HG03558 (cell line): ENCODE measurements around the gene CREB5.

Source experiments
- ATAC-seq: cut with Tn5 transposase; IDR thresholded peaks from one replicate; pipeline ENCODE4 v1.9.1; 2021; ENCODE audit warnings: moderate number of reproducible peaks; ENCODE audit not compliant: unreplicated experiment; ENCODE audit errors: extremely low read depth

CREB5 gene

DNA sequence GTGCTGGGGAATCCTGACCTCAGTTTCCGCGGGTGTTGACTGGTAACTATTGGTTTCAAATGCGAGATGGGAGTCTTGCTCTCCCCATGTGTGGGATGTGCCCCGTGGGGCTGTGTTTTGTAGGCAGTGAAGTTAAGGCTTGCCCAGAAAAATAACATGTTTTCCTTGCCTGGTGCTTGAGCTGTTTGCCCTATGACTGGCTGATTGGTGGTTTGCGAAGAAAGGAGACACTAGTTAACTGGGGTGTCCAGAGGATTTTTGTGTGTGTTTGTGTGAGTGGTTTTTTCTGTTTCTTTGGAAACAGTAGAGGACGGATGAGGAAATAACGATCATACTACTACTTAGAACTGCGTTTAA, 61.9 kb downstream of the CREB5 start:
- no peak for ATAC-seq

DNA sequence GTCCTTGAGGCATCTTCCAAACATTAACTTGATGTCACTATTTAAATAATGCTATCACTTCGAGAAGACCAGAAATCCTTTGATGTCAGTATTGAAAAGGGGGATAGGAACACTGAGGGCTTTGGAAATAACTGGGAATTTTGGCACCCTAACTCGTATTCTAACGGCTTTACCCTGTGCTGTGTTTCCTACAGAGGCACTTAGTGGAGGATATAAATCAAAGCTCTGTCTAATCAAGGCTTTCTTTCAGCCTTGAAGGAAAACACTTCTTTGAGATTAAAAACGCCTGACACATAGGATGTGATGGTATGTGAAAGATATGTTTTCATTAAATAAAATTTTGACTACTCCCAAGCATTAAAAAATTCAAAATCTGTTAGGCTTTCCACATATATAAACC, 62.3 kb downstream of the CREB5 start:
- ATAC-seq, result no peak

DNA sequence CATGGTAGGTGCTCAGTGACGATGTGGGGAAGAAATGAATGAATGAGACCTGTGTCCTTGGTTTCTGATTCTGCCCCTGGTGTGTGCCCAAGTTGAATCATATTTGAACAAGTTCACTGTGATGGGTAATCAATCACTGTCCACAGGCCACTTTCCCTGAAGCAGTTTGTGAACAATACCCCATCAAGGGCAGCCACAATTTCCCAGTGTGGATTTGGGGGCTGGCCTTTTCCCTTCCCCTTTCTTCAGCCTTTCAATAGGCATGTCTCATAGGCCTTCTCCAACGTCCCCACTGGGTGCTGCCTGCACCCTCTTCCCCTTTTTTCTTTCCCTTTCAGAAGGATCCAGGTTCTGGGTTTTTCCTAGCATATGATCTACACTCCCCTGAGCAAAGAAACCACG, 64.7 kb downstream of the CREB5 start:
- ATAC-seq, result no peak

DNA sequence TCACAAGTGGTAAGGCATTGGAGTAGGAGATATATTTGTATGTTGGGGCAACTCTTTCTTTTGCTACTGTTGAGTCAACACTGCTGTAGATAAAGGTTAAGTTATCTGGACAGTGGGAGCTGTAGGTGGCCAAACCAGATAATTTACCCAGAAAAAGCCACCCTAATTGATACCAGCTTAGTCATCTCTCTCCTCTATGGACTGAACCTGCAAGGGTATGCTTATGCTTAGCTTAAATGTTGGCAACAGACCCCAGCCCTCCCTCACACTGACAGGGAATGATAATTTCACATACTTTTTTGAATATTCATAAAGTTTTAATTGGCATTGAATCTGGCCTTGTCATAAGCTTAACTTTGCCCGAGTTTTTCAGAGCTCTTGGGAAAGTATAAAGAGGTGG, 66.3 kb downstream of the CREB5 start:
- no peak for ATAC-seq

DNA sequence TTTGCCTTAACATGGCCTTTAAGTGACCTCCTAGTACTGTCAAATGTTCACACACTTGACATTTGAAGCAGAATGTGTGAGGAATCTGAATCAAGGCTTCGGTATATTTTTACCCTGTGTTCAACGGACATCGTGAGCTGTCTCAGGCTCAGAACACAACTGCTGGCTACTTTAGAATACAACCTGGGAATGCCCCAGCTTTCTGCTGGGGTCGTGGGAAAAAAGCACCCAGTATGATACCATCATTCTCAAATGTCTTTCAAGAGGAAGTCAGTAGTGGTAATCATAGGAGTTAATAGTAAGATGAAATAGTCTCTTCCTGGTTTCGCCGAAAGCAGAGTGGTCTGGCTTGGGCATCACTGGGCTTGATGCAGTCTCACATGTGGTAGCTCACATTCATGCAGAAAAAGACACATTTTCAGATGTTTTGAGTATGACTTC, 67.2 kb downstream of the CREB5 start:
- ATAC-seq, result peak; percentile 56

DNA sequence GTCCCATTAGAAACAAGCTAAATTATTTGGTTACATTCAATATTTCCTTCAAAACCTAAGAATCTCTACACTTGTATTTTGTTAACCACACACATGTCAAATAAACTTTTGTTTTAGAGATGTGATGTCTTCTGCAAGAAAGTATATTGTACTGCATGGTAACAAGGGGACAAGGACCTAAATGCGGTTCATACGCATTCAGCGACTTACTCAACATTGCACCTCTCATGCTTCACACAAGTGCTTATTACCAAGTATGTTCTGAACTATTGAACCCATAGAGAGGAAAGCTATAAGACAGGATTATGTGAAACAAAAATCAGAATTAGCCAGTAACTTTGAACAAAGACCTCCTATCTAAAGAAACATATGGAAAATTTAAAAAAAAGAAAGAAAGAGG, 68.3 kb downstream of the CREB5 start:
- ATAC-seq, result no peak

DNA sequence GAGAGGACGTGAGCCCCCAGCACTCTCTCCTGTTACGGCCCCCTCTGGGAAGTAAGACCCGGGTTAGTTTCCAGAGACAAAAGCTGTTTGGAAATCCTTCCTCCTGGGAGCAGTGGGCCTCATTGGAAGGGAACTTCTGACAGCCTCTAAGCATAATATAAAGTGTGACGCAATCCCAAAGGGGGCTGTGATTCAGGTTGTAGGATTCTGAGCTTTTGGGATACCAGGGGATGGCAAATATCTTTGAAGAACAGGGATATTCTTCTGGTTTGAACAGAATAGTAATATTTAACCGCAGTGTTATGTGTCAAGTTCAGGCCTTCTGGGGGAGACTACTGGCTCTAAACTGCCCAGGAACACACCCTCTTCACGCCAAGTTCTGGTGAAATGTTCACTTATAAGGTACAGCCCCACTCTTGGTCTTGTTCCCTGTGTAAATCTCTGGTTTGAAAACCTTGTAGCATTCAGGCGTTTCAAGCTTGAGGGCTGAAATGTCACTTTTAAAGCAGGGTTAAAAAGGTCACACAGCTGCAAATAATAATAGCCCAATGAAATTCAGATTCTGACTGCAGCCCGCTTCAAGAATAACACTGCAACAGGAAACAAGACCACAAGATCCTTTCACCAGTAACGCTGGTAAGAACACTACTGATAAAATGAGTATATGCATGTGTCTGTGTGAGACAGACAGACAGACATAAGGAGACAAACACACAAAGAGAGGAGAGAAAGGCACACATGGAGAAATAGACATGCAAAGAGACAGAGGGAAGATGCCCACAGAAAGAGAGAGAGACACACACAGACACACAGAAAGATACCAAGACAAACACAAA, 69.0 kb downstream of the CREB5 start:
- ATAC-seq, result peak; percentile 49

DNA sequence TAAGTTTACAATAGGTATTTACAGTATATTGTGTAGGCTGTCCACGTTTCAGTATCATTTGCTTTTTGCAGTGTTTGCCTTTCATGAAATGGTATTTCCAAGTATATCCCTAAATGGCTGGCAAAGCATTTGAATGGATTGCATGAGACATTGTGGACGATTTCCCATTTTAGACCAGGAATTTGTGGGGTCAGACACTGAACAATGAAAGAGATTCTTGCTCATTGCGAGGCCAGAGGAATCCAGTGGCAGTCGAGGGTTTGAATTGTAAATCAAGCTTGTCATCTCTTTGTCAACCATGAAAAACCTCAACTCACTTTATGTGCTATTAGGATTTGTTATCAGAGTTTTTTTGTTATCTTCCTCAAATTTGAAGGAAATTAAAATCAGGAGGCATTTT, 70.8 kb downstream of the CREB5 start:
- ATAC-seq, result no peak

DNA sequence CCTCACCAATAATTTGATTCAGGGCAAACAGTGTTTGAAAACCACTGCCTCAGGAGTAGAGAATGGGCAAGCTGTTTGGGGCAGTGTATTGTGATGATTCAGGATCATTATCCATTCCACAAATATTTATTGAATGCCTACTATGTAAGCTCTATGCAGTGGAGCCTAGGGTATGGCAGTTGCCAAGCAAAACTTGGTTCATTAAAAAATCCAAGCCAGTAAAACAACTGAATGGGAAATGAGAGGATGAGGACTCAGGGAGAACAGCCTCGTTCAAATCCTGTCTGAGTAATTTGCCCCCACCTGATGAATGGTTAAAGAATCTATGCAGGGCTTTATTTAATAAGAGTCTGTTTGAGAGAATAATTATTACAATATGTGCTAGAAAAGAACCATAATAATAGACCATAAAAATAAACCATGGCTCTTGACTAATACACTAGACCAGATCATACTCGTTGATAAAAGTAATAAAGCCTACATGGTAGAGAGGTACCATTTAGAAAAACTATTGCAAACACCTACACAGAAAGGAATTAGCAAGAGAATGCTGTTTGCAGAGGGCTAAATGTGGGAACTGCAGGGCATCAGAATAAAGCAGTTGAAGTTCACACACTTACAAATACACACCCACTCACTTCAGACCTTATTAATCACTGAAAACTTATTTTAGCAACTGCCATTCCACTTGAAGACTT, 71.7 kb downstream of the CREB5 start:
- no peak for ATAC-seq

DNA sequence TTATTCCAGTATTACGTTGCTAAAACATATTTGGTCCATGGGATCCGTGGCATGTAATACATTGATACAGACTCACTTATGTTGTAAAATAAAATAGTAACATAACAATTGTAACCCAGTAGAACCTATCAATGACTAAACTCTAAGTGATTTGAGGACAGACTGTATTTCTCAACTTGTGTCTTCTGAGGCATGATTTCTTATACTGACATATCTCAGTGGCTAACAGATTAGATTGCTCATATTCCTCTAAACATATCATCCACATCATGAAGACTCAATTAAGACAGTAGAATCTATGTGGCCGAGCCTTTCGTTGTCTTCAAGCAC, 72.3 kb downstream of the CREB5 start:
- ATAC-seq, result no peak

DNA sequence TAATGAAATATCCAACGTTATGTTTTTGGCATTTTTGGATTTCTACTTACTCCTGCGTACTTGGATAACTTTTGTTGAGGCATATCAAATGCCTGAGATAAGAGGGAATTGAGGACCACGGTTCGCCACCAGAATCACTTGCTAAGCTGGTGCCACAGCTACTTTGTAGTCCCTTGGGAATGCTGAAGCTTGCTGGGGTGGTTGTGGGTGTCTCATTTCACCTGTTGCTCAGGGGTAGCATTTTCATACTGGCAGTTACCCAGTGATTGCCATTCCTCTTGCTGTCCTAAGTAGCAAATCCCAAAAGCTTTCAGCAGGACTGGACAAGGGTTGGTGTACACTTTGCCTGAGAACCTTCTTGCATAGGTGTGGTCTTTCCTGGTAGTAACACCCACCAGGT, 75.2 kb downstream of the CREB5 start:
- ATAC-seq, result no peak

DNA sequence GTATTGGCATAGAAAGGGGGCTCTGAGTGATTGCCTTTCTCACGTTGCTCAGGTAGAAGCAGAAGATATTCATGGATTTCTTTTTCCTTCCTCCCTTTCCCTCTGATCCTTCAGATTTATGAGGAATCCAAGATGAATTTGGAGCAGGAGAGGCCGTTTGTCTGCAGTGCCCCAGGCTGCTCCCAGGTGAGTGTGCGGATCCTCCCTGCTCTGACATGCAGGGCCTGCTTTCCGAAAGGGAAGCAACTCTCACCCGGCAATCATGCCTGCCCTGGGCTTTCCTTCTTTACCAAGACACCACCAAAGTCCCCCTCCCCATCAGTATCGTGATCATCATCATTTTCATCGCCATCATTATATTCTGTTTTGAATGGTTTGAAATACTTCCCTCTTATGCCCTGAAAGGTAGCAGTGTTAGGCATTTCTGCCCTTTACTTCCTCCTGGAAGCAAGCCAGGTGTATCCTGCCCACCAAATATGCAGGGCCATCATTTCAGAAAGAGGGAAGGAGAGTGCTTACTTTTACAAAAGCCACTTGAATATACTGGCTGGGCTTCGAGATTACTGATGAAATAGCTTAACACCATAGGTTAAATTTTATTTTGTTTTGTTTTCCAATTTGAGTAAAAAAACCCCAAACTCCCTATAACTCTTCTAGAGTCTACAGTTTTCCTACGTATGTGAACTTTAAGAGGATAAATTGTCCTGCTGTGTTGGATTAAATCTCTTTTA, 75.9 kb downstream of the CREB5 start:
- ATAC-seq, result no peak

DNA sequence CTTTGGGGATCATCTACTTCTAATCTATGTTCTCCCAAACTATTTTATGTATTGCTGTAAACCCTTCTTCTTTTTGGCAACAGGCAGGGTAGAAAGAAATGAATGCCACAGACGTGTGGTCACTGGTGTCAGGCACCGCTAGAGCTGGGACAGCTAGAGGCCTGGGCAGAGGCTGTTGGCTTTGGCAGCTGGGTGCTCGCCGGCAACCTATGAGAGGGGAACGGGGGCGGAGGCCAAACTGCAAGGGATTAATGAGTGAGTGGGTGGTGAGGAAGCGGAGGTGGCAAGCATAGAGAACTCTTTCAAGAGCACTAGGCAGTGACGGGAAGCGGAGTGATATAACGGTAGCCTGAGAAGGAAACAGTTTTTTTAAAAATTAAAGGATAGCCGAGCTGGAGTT, 78.5 kb downstream of the CREB5 start:
- no peak for ATAC-seq

DNA sequence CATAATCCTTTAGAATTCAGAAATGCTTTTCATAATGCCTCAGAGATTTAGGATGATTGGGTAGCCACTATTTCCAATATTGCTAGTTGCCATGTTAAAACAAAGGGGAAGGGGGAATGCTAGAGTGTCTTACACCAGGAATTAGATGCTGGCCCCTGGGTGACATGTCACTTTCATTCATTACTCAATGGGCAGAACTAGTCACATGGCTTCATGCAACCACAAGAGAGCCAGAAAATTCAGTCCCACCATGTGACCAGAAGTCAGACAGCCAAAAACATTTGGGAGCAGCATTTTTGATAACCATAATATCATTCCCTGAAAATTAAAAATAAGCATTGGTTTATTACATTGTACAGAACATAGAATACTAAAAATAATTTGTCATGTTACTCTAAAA, 81.2 kb downstream of the CREB5 start:
- no peak for ATAC-seq

DNA sequence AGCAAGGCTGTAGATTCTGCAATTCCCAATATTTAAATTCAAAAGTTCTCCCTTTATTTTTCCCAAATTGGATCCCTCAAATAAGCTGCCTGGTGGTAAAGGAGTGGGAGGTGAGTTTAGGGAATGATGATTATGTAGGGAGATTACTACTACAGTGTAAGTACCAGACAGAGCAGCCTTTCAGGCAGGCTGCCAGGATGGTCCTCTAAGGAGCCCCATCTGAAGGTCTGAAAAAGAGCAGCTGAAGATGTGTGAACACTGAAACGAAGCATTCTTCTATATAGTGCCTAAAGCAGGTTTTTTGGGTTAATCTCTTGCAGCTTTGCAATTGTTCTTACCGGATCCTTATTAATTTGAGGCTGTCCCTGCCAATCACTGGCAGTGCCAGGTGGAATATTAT, 84.7 kb downstream of the CREB5 start:
- ATAC-seq, result no peak

DNA sequence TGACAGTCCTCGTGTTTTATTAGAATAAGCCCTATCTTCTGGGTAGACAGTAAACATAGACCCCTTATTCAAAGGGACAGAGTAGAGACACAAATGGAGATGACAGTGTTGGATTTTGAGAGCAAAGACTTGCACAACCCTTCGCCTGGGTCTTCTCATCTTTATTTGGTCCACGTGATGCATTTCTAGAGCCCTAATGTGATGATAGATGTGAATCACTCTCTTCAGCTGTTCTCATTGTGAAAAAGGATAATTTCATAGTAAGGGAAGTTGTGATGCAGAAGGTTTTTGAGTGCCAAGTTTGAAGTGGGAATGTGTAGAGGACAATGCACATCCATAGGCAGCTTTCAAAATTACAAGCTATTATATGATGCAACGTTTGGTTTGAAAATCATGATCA, 86.3 kb downstream of the CREB5 start:
- ATAC-seq, result no peak

DNA sequence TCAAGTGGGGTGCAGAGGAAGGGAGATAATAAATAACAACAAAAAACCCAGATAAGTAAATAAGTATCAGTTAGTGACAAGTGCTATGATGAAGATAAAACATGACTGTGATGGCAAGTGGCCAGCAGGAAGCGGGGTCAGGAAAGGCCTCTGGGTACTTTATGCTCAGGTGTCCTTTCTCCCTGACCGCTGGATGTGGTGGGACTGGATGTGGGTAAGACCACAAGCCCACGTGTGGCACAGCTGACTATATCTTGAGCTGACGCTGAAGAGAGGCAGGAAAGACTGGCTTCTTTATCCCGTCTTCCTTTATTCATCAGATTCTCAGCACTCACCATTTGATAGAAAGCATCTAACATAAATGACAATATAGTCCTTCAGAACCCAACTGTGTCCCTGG, 87.8 kb downstream of the CREB5 start:
- no peak for ATAC-seq

DNA sequence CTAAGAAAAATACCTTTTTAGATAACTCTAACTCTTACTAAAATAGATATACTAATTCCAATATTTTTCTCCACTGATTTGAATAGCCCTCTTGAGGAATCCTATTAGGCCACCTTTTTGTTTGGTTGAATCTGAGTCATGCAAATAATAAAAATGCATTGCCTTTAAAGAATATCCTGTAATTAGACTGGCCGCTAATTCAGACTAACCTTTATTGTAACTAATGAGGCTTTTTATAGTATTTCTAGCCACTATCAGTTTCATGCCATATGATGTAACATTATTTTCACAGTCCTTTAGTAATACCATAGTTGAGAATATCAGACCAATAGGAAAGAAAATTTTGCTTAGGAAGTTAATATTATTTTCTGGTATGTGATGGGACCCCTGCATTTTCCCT, 90.1 kb downstream of the CREB5 start:
- ATAC-seq, result no peak

DNA sequence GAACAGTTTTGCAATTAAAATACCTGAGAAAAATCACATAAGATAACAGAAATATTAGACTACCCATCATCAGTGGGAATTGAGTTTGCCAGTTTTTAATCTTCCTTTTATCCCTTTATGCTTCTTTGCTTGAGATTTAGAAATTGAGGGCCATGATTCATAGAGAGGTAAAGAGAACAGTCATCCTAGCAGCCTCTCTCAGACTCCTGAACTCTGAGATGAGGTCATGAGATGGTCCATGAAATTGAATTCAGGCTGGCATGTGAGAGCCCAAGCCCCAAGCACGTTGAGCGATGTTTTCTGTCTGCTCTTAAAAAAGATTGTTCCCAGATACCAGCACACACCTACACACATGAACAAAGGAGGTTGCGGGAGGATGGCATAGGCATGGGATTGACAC, 91.1 kb downstream of the CREB5 start:
- ATAC-seq, result no peak

DNA sequence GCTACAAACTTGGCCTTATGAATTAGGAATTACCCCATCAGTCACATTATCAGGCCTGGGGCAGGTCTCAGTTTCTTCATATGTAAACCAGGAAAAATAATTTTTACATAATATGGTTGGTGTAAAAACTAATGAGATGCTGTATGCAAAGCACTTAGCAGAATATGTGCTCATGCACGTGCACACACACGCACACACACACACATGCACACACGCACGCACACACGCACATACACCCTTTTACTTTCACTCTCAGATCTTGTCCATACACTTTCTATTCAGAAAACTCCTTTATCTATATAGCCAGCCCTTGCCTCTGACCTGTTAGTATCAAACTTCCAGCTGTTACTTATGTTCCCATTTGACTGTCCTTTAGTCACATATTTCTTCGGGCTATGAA, 92.7 kb downstream of the CREB5 start:
- no peak for ATAC-seq

DNA sequence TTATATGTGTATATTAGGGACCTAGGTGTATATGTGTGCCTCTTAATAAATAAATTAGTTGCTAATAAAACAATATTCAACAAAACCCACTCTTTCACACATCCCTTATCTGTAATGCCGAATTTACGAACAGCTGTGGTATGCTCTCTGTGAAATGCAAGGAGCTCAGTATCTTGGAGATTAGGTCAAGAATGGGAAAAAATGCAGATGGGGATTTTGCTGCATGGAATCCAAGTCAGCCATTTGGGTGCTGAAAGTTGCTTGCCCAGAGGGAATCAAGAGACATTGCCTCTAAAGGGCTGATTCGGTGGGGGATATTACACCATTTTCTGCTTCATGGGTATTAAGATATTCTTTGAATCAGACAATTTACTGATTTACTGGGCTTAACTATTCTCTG, 93.5 kb downstream of the CREB5 start:
- ATAC-seq, result no peak
